HL-60 (cell line): ENCODE measurements around the gene CYP4F11.

Source experiments
- DNase-seq, 2 experiments: peaks; one replicate each; pipeline ENCODE4 v3.0.0-alpha.2; 2010 to 2020; ENCODE audit warnings: low read depth in 1 of 2, low spot score in 1 of 2
- H3K27ac ChIP-seq: fragments of 250-450 bp; sonication (Bioruptor Pico); replicated peaks from 2 replicates; pipeline ENCODE4 v1.5.1; 2020; ENCODE audit warnings: mild to moderate bottlenecking, moderate library complexity
- H3K27me3 ChIP-seq: fragments of 250-450 bp; sonication (Bioruptor Pico); 2 replicates; pipeline ENCODE4 v1.5.1; 2021; ENCODE audit warnings: mild to moderate bottlenecking, moderate library complexity; ENCODE audit not compliant: insufficient read depth, poor library complexity, severe bottlenecking
- H3K4me3 ChIP-seq: replicated peaks from 2 replicates; pipeline ENCODE4 v1.5.1; 2011; ENCODE audit warnings: mild to moderate bottlenecking, control low read depth, low read length; ENCODE audit not compliant: insufficient read depth
- GABPA ChIP-seq: IDR thresholded peaks from 2 replicates; pipeline ENCODE4 v1.6.1; 2012; ENCODE audit warnings: low read depth
- POLR2AphosphoS5 ChIP-seq: IDR thresholded peaks from 2 replicates; pipeline ENCODE4 v1.6.1; 2012; ENCODE audit warnings: low read depth
- SPI1 ChIP-seq: IDR thresholded peaks from 2 replicates; pipeline ENCODE4 v1.6.1; 2012; ENCODE audit warnings: low read depth, mild to moderate bottlenecking, borderline replicate concordance
- long read RNA-seq: library from polyadenylated mRNA; unstranded; transcript quantifications from one replicate; pipeline ENCODE4 v2.0.0, GENCODE V29; 2020
- TF ChIP-seq, protein P1 (sequence below): IDR thresholded peaks from one replicate; pipeline ENCODE4 v1.5.1; 2011; ENCODE audit warnings: low read length, control low read depth, inconsistent platforms; ENCODE audit not compliant: insufficient read depth
- TF ChIP-seq, protein P2 (sequence below): IDR thresholded peaks from 2 replicates; pipeline ENCODE4 v1.6.1; 2012; ENCODE audit warnings: low read depth; ENCODE audit not compliant: insufficient replicate concordance

The CYP4F11 gene
- long read RNA-seq = 0 reads

DNA sequence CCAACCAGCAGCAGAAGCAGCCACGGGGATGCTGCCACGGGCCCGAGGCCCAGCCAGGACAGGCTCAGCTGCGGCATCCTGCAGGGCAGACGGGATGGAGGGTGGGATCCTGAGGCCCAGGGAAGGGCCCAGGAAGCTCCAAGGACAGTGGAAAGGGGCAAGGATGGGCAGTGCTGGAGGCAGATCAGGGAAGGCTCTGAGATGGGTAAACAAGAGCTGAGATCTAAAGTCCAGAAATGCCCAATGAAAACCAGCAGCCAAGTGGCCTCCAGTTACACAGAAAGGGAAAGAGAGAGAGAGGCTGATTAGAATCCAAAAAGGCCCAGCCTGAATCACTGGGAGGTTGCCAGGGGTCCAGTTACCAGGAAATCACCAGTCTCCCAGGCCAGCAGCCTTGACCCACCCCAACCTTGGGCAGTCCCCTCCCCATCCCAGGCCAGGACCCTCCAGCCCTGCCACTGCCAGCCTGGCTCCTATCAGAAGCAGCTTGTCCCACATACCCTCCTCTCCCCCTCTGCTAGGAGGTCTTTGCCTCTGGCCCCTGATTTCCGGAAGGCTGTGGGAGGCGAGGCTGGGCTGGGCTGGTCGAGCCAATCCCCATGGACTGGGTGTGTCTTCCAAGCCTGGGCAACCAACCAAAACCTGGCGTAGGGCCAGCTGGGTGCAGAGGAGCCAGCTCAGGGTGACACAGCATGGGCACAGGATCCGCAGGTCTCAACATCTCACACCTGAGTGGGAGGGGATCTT, at the start of gene CYP4F11:
Gene CYP4F11, minus strand, starts transcription at position 198 of the 747 bp plus-strand sequence. Its CDS starts 121 bp downstream, at position 77.
- no peak within 1 kb of the TSS for H3K4me3 ChIP-seq
- TF ChIP-seq SPI1 = no peak
- no peak for TF ChIP-seq GABPA
- H3K27me3 ChIP-seq = no peaks in the 10 kb centered on the region
- no peak within 1 kb of the TSS for H3K27ac ChIP-seq
- peak in 1 of 2 experiments; percentile 11 for DNase-seq

DNA sequence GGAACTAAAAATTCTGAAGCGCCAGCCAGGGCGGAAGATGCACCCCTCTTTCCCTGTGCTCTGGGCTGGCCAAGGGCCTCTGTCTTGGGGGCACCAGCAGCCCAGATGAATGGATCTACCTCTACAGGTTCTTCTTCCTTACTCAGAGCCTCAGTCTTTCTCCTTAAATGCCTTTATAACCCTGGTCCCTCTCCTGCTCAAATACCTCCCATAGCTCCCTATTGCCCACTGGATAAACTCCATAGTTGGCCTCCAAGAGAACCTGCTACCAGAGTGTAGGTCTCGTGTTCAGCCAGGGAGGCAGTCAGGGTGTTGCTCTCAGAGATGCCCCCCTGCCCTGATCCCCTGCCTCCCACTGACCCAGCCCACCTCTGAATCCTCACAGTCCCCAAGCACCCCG, 45.0 kb upstream of the CYP4F11 start:
- no peak overlapping the region for H3K27ac ChIP-seq
- no peak overlapping the region for H3K4me3 ChIP-seq
- H3K27me3 ChIP-seq = no peaks in the 10 kb centered on the region
- no peak for DNase-seq
- no peak for TF ChIP-seq SPI1
- TF ChIP-seq POLR2AphosphoS5 = no peak
- TF ChIP-seq, protein P1, sequence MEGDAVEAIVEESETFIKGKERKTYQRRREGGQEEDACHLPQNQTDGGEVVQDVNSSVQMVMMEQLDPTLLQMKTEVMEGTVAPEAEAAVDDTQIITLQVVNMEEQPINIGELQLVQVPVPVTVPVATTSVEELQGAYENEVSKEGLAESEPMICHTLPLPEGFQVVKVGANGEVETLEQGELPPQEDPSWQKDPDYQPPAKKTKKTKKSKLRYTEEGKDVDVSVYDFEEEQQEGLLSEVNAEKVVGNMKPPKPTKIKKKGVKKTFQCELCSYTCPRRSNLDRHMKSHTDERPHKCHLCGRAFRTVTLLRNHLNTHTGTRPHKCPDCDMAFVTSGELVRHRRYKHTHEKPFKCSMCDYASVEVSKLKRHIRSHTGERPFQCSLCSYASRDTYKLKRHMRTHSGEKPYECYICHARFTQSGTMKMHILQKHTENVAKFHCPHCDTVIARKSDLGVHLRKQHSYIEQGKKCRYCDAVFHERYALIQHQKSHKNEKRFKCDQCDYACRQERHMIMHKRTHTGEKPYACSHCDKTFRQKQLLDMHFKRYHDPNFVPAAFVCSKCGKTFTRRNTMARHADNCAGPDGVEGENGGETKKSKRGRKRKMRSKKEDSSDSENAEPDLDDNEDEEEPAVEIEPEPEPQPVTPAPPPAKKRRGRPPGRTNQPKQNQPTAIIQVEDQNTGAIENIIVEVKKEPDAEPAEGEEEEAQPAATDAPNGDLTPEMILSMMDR = no peak
- TF ChIP-seq, protein P2, sequence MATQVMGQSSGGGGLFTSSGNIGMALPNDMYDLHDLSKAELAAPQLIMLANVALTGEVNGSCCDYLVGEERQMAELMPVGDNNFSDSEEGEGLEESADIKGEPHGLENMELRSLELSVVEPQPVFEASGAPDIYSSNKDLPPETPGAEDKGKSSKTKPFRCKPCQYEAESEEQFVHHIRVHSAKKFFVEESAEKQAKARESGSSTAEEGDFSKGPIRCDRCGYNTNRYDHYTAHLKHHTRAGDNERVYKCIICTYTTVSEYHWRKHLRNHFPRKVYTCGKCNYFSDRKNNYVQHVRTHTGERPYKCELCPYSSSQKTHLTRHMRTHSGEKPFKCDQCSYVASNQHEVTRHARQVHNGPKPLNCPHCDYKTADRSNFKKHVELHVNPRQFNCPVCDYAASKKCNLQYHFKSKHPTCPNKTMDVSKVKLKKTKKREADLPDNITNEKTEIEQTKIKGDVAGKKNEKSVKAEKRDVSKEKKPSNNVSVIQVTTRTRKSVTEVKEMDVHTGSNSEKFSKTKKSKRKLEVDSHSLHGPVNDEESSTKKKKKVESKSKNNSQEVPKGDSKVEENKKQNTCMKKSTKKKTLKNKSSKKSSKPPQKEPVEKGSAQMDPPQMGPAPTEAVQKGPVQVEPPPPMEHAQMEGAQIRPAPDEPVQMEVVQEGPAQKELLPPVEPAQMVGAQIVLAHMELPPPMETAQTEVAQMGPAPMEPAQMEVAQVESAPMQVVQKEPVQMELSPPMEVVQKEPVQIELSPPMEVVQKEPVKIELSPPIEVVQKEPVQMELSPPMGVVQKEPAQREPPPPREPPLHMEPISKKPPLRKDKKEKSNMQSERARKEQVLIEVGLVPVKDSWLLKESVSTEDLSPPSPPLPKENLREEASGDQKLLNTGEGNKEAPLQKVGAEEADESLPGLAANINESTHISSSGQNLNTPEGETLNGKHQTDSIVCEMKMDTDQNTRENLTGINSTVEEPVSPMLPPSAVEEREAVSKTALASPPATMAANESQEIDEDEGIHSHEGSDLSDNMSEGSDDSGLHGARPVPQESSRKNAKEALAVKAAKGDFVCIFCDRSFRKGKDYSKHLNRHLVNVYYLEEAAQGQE = no peak
- no peak for TF ChIP-seq GABPA

GRCh38 chr19:15977690-15978089, 43.4 kb upstream of the CYP4F11 start:
- Histone ChIP-seq H3K4me3 (no peak overlapping the region), H3K27ac (no peak overlapping the region), H3K27me3 (no peaks in the 10 kb centered on the region)
- TF ChIP-seq, protein P2 = no peak
- TF ChIP-seq SPI1 = no peak
- TF ChIP-seq POLR2AphosphoS5 = no peak
- no peak for TF ChIP-seq GABPA
- TF ChIP-seq, protein P1 = no peak
- no peak for DNase-seq

GRCh38 chr19:15976836-15977689, 42.7 kb upstream of the CYP4F11 start:
- no peak for DNase-seq
- TF ChIP-seq SPI1 (no peak), POLR2AphosphoS5 (no peak), GABPA (no peak)
- TF ChIP-seq, protein P2 = no peak
- TF ChIP-seq, protein P1 = no peak
- H3K4me3 ChIP-seq = no peak overlapping the region
- no peak overlapping the region for H3K27ac ChIP-seq
- H3K27me3 ChIP-seq = no peaks in the 10 kb centered on the region
